ENCODE measurements around the gene CHAMP1. TPM values are rescaled to one million over a fixed set of nuclear protein-coding genes. Genes with fewer than 3 reads are reported as not detected.

Gene CHAMP1
- total RNA-seq, 1 donor = 9.4 TPM

- TF ChIP-seq CTCF (IDR thresholded peaks at IDR 0.05; ENCODE audit: extremely low read depth, low read depth, low read length) = no peak
- H3K36me3 ChIP-seq (ENCODE audit: insufficient read depth, low read length) = peaks cover 70% of the 10 kb centered on the region
- H3K27me3 ChIP-seq (ENCODE audit: insufficient read depth, low read length) = no peaks in the 10 kb centered on the region
- H3K27ac ChIP-seq (ENCODE audit: low read depth, low read length) = no peak overlapping the region
- no peak overlapping the region for H3K4me3 ChIP-seq (ENCODE audit: insufficient read depth, low read length)
- H4K20me1 ChIP-seq (ENCODE audit: insufficient read depth, low read length) = peaks cover 24% of the 10 kb centered on the region
- DNase-seq (ENCODE audit: insufficient read length, low spot score, missing footprints) = no peak
- H3K4me1 ChIP-seq (ENCODE audit: insufficient read depth, low read length) = peaks cover 22% of the 10 kb centered on the region
- no peaks in the 10 kb centered on the region for H3K9me3 ChIP-seq (ENCODE audit: low read depth, low read length)
- peaks cover 76% of the 10 kb centered on the region for H3K79me2 ChIP-seq (ENCODE audit: insufficient read depth, low read length)
- no peak overlapping the region for H3K4me2 ChIP-seq (ENCODE audit: insufficient read depth, low read length)
- H2AFZ ChIP-seq (ENCODE audit: low read length) = no peak overlapping the region
Measured at GRCh38 chr13:114323349-114323748, 9.0 kb downstream of the CHAMP1 start.

GRCh38 chr13:114324334-114324733, 10.0 kb downstream of the CHAMP1 start:
- peaks cover 16% of the 10 kb centered on the region for H4K20me1 ChIP-seq (ENCODE audit: insufficient read depth, low read length)
- peaks cover 67% of the 10 kb centered on the region for H3K79me2 ChIP-seq (ENCODE audit: insufficient read depth, low read length)
- DNase-seq (ENCODE audit: insufficient read length, low spot score, missing footprints) = no peak
- no peak overlapping the region for H3K27ac ChIP-seq (ENCODE audit: low read depth, low read length)
- no peaks in the 10 kb centered on the region for H3K9me3 ChIP-seq (ENCODE audit: low read depth, low read length)
- H3K4me2 ChIP-seq (ENCODE audit: insufficient read depth, low read length) = no peak overlapping the region
- H3K36me3 ChIP-seq (ENCODE audit: insufficient read depth, low read length) = peaks cover 74% of the 10 kb centered on the region
- TF ChIP-seq CTCF (IDR thresholded peaks at IDR 0.05; ENCODE audit: extremely low read depth, low read depth, low read length) = no peak
- H2AFZ ChIP-seq (ENCODE audit: low read length) = no peak overlapping the region
- H3K4me1 ChIP-seq (ENCODE audit: insufficient read depth, low read length) = peaks cover 12% of the 10 kb centered on the region
- no peaks in the 10 kb centered on the region for H3K27me3 ChIP-seq (ENCODE audit: insufficient read depth, low read length)
- H3K4me3 ChIP-seq (ENCODE audit: insufficient read depth, low read length) = no peak overlapping the region

- no peaks in the 10 kb centered on the region for H3K4me1 ChIP-seq (ENCODE audit: insufficient read depth, low read length)
- no peak for DNase-seq (ENCODE audit: insufficient read length, low spot score, missing footprints)
- no peak for TF ChIP-seq CTCF (IDR thresholded peaks at IDR 0.05; ENCODE audit: extremely low read depth, low read depth, low read length)
- H3K4me2 ChIP-seq (ENCODE audit: insufficient read depth, low read length) = no peak overlapping the region
- H3K79me2 ChIP-seq (ENCODE audit: insufficient read depth, low read length) = peaks cover 55% of the 10 kb centered on the region
- H3K36me3 ChIP-seq (ENCODE audit: insufficient read depth, low read length) = peaks cover 70% of the 10 kb centered on the region
- H3K27me3 ChIP-seq (ENCODE audit: insufficient read depth, low read length) = no peaks in the 10 kb centered on the region
- H3K9me3 ChIP-seq (ENCODE audit: low read depth, low read length) = no peaks in the 10 kb centered on the region
- no peak overlapping the region for H2AFZ ChIP-seq (ENCODE audit: low read length)
- peaks cover 6% of the 10 kb centered on the region for H4K20me1 ChIP-seq (ENCODE audit: insufficient read depth, low read length)
- no peak overlapping the region for H3K27ac ChIP-seq (ENCODE audit: low read depth, low read length)
- no peak overlapping the region for H3K4me3 ChIP-seq (ENCODE audit: insufficient read depth, low read length)
Measured at GRCh38 chr13:114325729-114326128, 11.4 kb downstream of the CHAMP1 start.

GRCh38 chr13:114328034-114328433, 13.7 kb downstream of the CHAMP1 start:
- no peak for TF ChIP-seq CTCF (IDR thresholded peaks at IDR 0.05; ENCODE audit: extremely low read depth, low read depth, low read length)
- no peak overlapping the region for H3K27ac ChIP-seq (ENCODE audit: low read depth, low read length)
- peaks cover 6% of the 10 kb centered on the region for H4K20me1 ChIP-seq (ENCODE audit: insufficient read depth, low read length)
- H3K4me1 ChIP-seq (ENCODE audit: insufficient read depth, low read length) = no peaks in the 10 kb centered on the region
- peaks cover 34% of the 10 kb centered on the region for H3K79me2 ChIP-seq (ENCODE audit: insufficient read depth, low read length)
- peaks cover 48% of the 10 kb centered on the region for H3K36me3 ChIP-seq (ENCODE audit: insufficient read depth, low read length)
- no peaks in the 10 kb centered on the region for H3K9me3 ChIP-seq (ENCODE audit: low read depth, low read length)
- no peak overlapping the region for H2AFZ ChIP-seq (ENCODE audit: low read length)
- H3K4me3 ChIP-seq (ENCODE audit: insufficient read depth, low read length) = no peak overlapping the region
- no peak for DNase-seq (ENCODE audit: insufficient read length, low spot score, missing footprints)
- no peaks in the 10 kb centered on the region for H3K27me3 ChIP-seq (ENCODE audit: insufficient read depth, low read length)
- H3K4me2 ChIP-seq (ENCODE audit: insufficient read depth, low read length) = no peak overlapping the region
